Measurements from ENCODE around the gene MRPL23.

Gene MRPL23

GRCh38 chr11:1998290-1998689 lies 51.2 kb downstream of the MRPL23 start:
- DNase-seq: no peak

DNA sequence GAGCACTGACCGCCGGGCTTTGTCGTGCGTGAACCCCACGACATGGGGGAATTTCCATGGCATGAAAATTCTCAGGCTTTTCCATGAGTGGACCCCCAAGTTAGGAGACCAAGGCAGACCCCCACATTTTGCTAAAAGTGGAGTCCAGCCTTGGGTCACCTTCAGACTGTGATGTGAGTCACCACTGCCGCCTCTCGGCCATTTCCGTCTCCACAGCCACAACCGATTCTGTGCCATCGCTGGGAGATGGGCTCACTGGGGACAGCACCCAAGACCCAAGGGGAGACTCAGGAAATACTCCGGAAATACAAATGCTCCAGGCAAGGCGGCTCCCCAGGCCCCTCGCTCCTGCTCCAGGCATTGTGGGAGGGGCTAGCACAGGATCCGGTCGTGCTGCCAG lies 51.7 kb downstream of the MRPL23 start:
- no peak for DNase-seq

GRCh38 chr11:2002042-2002776 lies 55.1 kb downstream of the MRPL23 start:
- no peak for DNase-seq

GRCh38 chr11:2002807-2003206 lies 55.7 kb downstream of the MRPL23 start:
- DNase-seq: no peak

GRCh38 chr11:2004466-2004865 lies 57.3 kb downstream of the MRPL23 start:
- DNase-seq: no peak
